ENCODE data around the gene PRDX5. TPM values are rescaled to one million over a fixed set of nuclear protein-coding genes. Genes with fewer than 3 reads are reported as not detected.

PRDX5 gene
- total RNA-seq, 2 donors from 2014 or later = 91.1 to 136 TPM

DNA sequence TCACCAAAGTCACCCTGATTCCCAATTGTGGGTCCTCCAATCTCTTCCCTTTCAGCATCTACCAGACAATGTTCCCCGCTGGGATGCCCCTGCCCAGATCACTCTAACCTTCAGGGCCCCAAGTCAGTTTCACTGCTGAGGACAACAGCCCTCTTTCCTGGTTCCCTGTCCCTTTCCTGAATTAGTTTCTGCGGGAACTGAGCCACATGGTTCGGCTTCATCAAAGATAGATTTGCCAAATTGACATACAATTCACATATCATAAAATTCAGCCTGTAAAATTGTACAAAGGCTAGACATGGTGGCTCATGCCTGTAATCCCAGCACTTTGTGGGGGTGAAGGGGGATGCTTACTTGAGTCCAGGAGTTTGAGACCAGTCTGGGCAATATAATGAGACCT is 10.1 kb downstream of the PRDX5 start:
- H3K4me3 ChIP-seq = no peak overlapping the region
- H3K4me1 ChIP-seq (ENCODE audit: control insufficient read depth in 1 of 2, low read depth in 2 of 2) = peaks cover 0 to 20% of the 10 kb centered on the region in 2 donors
- DNase-seq (ENCODE audit: low spot score) (no peak), ATAC-seq (ENCODE audit: insufficient number of reproducible peaks, low FRiP score, low read depth) (no peak)
- H3K9me3 ChIP-seq = no peaks in the 10 kb centered on the region
- H3K27me3 ChIP-seq (replicated peaks; ENCODE audit: insufficient read depth) = no peaks in the 10 kb centered on the region
- no peaks in the 10 kb centered on the region for H3K36me3 ChIP-seq
- TF ChIP-seq, protein P1, sequence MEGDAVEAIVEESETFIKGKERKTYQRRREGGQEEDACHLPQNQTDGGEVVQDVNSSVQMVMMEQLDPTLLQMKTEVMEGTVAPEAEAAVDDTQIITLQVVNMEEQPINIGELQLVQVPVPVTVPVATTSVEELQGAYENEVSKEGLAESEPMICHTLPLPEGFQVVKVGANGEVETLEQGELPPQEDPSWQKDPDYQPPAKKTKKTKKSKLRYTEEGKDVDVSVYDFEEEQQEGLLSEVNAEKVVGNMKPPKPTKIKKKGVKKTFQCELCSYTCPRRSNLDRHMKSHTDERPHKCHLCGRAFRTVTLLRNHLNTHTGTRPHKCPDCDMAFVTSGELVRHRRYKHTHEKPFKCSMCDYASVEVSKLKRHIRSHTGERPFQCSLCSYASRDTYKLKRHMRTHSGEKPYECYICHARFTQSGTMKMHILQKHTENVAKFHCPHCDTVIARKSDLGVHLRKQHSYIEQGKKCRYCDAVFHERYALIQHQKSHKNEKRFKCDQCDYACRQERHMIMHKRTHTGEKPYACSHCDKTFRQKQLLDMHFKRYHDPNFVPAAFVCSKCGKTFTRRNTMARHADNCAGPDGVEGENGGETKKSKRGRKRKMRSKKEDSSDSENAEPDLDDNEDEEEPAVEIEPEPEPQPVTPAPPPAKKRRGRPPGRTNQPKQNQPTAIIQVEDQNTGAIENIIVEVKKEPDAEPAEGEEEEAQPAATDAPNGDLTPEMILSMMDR (IDR thresholded peaks at IDR 0.05) = no peak
- H3K27ac ChIP-seq = no peak overlapping the region

GRCh38 chr11:64330888-64331287 is 13.0 kb downstream of the PRDX5 start:
- H3K9me3 ChIP-seq = no peaks in the 10 kb centered on the region
- no peak overlapping the region for H3K4me3 ChIP-seq
- ATAC-seq (ENCODE audit: insufficient number of reproducible peaks, low FRiP score, low read depth) (no peak), DNase-seq (ENCODE audit: low spot score) (no peak)
- H3K27ac ChIP-seq = no peak overlapping the region
- no peaks in the 10 kb centered on the region for H3K36me3 ChIP-seq
- TF ChIP-seq, protein P1 (IDR thresholded peaks at IDR 0.05) = no peak
- peaks cover 0 to 20% of the 10 kb centered on the region in 2 donors for H3K4me1 ChIP-seq (ENCODE audit: control insufficient read depth in 1 of 2, low read depth in 2 of 2)
- H3K27me3 ChIP-seq (replicated peaks; ENCODE audit: insufficient read depth) = no peaks in the 10 kb centered on the region

DNA sequence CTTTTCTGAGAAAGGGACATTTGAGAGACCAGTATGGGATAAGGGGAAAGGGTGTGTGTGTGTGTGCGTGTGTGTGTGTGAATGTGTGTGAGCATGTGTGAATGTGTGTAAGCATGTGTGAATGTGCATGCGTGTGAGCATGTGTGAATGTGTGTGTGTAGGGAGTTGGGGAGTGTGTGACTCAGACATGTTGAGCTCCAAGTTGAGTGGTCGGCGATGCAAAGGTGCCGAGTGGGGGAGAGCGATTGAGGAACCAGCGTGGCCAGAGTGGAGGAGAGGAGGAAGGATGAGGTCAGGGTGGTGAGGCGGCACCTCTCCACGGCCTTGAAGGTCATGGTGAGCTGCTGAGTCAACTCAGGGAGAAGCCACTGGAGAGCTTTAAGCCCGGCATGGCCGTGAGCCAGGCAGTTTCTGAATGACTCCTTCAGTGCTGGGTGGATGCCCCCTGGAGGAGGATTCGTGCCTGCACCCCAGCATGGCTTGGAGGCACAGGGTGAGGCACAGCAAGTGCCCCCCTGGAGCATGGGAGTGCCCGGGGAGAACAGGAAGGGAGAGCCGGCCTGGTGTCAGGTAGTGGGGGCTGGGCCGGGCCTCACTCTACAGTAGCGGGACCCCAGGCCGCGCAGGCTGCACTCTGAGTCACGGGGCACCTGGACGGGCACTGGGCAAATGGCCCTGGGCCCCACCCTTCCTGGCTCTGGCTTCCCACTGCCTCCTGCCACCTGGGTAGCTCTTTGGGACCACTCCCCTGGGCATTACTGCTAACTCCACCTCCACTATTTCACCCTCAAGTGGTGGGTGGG is 13.8 kb downstream of the PRDX5 start:
- H3K27ac ChIP-seq = no peak overlapping the region

GRCh38 chr11:64333556-64333955 is 15.6 kb downstream of the PRDX5 start:
- ATAC-seq (ENCODE audit: insufficient number of reproducible peaks, low FRiP score, low read depth) = no peak
- no peaks in the 10 kb centered on the region for H3K27me3 ChIP-seq (replicated peaks; ENCODE audit: insufficient read depth)
- no peaks in the 10 kb centered on the region for H3K36me3 ChIP-seq
- TF ChIP-seq, protein P1 (IDR thresholded peaks at IDR 0.05) = no peak
- no peak overlapping the region for H3K27ac ChIP-seq
- H3K4me3 ChIP-seq = no peak overlapping the region
- no peaks in the 10 kb centered on the region for H3K9me3 ChIP-seq
- H3K4me1 ChIP-seq (ENCODE audit: control insufficient read depth in 1 of 2, low read depth in 2 of 2) = peaks cover 0 to 20% of the 10 kb centered on the region in 2 donors
- DNase-seq (ENCODE audit: low spot score) = no peak

More for the DNA sequence above, 13.8 kb downstream of the PRDX5 start:
- ATAC-seq (ENCODE audit: insufficient number of reproducible peaks, low FRiP score, low read depth) (no peak), DNase-seq (ENCODE audit: low spot score) (no peak)
- TF ChIP-seq, protein P1 (IDR thresholded peaks at IDR 0.05) = peak; percentile 21
- H3K9me3 ChIP-seq = no peaks in the 10 kb centered on the region
- no peaks in the 10 kb centered on the region for H3K27me3 ChIP-seq (replicated peaks; ENCODE audit: insufficient read depth)
- no peaks in the 10 kb centered on the region for H3K36me3 ChIP-seq
- H3K4me1 ChIP-seq (ENCODE audit: control insufficient read depth in 1 of 2, low read depth in 2 of 2) = peaks cover 0 to 20% of the 10 kb centered on the region in 2 donors
- no peak overlapping the region for H3K4me3 ChIP-seq

- TF ChIP-seq, protein P1 (IDR thresholded peaks at IDR 0.05) = no peak
- Histone ChIP-seq H3K9me3 (no peaks in the 10 kb centered on the region), H3K4me1 (ENCODE audit: control insufficient read depth in 1 of 2, low read depth in 2 of 2) (peaks cover 0 to 6% of the 10 kb centered on the region in 2 donors), H3K27ac (no peak overlapping the region), H3K27me3 (replicated peaks; ENCODE audit: insufficient read depth) (no peaks in the 10 kb centered on the region), H3K4me3 (no peak overlapping the region), H3K36me3 (no peaks in the 10 kb centered on the region)
- no peak for ATAC-seq (ENCODE audit: insufficient number of reproducible peaks, low FRiP score, low read depth)
- DNase-seq (ENCODE audit: low spot score) = no peak
Observed at GRCh38 chr11:64334764-64335735, 17.1 kb downstream of the PRDX5 start.

Measured in thoracic aorta (tissue), 2 donors.